MM.1S (cell line): ENCODE measurements around the gene ATP8A1.

Experiments
- CTCF ChIP-seq: fragments of 300-600 bp; sonication (generic); IDR thresholded peaks from 2 replicates; pipeline ENCODE4 v1.5.1; 2016; ENCODE audit warnings: antibody characterized with exemption, low read length, mixed read lengths
- EZH2 ChIP-seq: fragments of 300-600 bp; sonication (generic); optimal IDR thresholded peaks from 2 replicates; pipeline ENCODE3; 2017; ENCODE audit warnings: low read depth, mild to moderate bottlenecking, antibody characterized with exemption, low read length, mixed read lengths

- no peak for TF ChIP-seq CTCF
- TF ChIP-seq EZH2 = no peak
Observed at GRCh38 chr4:42425146-42426065, 231.5 kb downstream of the ATP8A1 start.
